Hematopoietic multipotent progenitor cell (in vitro differentiated cells): ENCODE measurements around the gene RERE. TPM values are rescaled to one million over a fixed set of nuclear protein-coding genes. Genes with fewer than 3 reads are reported as not detected.
A peak's percentile ranks its signal among the peaks of the same experiment; 100 is the strongest.

ENCODE experiments used
- DNase-seq, 3 donors: peaks; one replicate each; pipeline ENCODE4 v3.0.0-alpha.2; 2011 to 2015; ENCODE audit warnings: low read depth in 2 of 3, low spot score in 2 of 3
- total RNA-seq: library from RNA; depleted of rRNA; stranded (reverse); fragments of >200 nt; gene quantifications from one replicate; pipeline ENCODE4 v1.2.3, GENCODE V29; 2012

The RERE gene
- total RNA-seq, 1 donor = 61.9 TPM

- no peak for DNase-seq
Observed at GRCh38 chr1:8443558-8444194, 373.8 kb downstream of the RERE start.

- DNase-seq = no peak
Observed at GRCh38 chr1:8441426-8441825, 376.0 kb downstream of the RERE start.

GRCh38 chr1:8439015-8439702 lies 378.3 kb downstream of the RERE start:
- peak in 2 of 3 donors; percentile 71 to 75 for DNase-seq

- no peak for DNase-seq
Observed at GRCh38 chr1:8438489-8438888, 379.0 kb downstream of the RERE start.

GRCh38 chr1:8437347-8437746 lies 380.1 kb downstream of the RERE start:
- DNase-seq = no peak

GRCh38 chr1:8435569-8436071 lies 381.8 kb downstream of the RERE start:
- no peak for DNase-seq

- DNase-seq = no peak
Observed at GRCh38 chr1:8434101-8434500, 383.3 kb downstream of the RERE start.

- no peak for DNase-seq
Observed at GRCh38 chr1:8431784-8432183, 385.7 kb downstream of the RERE start.

GRCh38 chr1:8431019-8431418 lies 386.4 kb downstream of the RERE start:
- peak in 2 of 3 donors; percentile 36 to 67 for DNase-seq

- no peak for DNase-seq
Observed at GRCh38 chr1:8430476-8430875, 387.0 kb downstream of the RERE start.

GRCh38 chr1:8429549-8430110 lies 387.8 kb downstream of the RERE start:
- peak in 1 of 3 donors; percentile 13 for DNase-seq

GRCh38 chr1:8428441-8428840 lies 389.0 kb downstream of the RERE start:
- no peak for DNase-seq

GRCh38 chr1:8427986-8428385 lies 389.5 kb downstream of the RERE start:
- peak in 1 of 3 donors; percentile 39 for DNase-seq

GRCh38 chr1:8427493-8427892 lies 389.9 kb downstream of the RERE start:
- peak in 2 of 3 donors; percentile 91 to 97 for DNase-seq

- no peak for DNase-seq
Observed at GRCh38 chr1:8426996-8427395, 390.4 kb downstream of the RERE start.

GRCh38 chr1:8425781-8426161 lies 391.7 kb downstream of the RERE start:
- no peak for DNase-seq

GRCh38 chr1:8425150-8425780 lies 392.2 kb downstream of the RERE start:
- no peak for DNase-seq

GRCh38 chr1:8424539-8425116 lies 392.8 kb downstream of the RERE start:
- DNase-seq = peak in 2 of 3 donors; percentile 53 to 77

GRCh38 chr1:8423692-8424538 lies 393.5 kb downstream of the RERE start:
- peak in 2 of 3 donors; percentile 73 to 79 for DNase-seq

GRCh38 chr1:8423269-8423691 lies 394.2 kb downstream of the RERE start:
- no peak for DNase-seq
